GM06990 (cell line): Measurements from ENCODE around the gene LNX2.

ENCODE experiments used
- DNase-seq: peaks from one replicate; pipeline ENCODE4 v3.0.0-alpha.2; 2011; ENCODE audit not compliant: insufficient read length; ENCODE audit errors: extremely low read depth
- H3K27me3 ChIP-seq: replicated peaks from 2 replicates; pipeline ENCODE4 v1.6.0; 2011; ENCODE audit warnings: low read length; ENCODE audit not compliant: control insufficient read depth, insufficient read depth
- H3K36me3 ChIP-seq: 2 replicates; pipeline ENCODE4 v1.5.1; 2011; ENCODE audit warnings: low read length; ENCODE audit not compliant: control insufficient read depth, insufficient read depth
- H3K4me3 ChIP-seq: replicated peaks from 2 replicates; pipeline ENCODE4 v1.5.1; 2011; ENCODE audit warnings: low read depth, mild to moderate bottlenecking, control low read depth, low read length
- TF ChIP-seq, protein P1 (sequence below): IDR thresholded peaks from 2 replicates; pipeline ENCODE4 v1.5.1; 2011; ENCODE audit warnings: low read length, control low read depth, mild to moderate bottlenecking, inconsistent platforms; ENCODE audit not compliant: insufficient read depth, poor library complexity, severe bottlenecking

LNX2 gene

DNA sequence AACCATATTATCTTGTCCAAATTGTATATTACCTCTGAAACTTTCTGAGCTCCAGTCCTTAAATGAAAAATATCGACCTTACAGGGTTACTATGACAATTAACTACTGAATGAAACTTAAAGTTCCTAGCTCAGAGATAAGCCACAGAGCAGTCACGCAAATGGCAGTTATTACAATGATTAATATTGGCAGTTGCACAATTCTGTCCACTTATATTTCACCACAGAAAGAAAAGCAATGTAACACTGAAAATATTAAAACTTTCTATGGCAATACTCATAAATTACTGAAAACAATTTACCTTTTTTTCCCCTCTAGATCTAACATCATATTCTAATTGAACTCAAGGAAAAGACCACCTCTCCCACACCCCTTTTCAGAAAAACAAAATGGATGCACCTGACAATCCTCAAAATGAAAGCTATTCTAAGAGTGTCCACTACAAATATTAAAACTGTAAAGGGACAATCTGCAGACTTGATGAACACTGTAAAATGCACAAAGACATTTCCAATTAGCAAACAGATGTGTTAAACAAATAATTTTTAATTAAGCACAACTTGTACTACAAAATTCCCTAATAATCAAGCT lies 14.6 kb downstream of the LNX2 start:
- TF ChIP-seq, protein P1, sequence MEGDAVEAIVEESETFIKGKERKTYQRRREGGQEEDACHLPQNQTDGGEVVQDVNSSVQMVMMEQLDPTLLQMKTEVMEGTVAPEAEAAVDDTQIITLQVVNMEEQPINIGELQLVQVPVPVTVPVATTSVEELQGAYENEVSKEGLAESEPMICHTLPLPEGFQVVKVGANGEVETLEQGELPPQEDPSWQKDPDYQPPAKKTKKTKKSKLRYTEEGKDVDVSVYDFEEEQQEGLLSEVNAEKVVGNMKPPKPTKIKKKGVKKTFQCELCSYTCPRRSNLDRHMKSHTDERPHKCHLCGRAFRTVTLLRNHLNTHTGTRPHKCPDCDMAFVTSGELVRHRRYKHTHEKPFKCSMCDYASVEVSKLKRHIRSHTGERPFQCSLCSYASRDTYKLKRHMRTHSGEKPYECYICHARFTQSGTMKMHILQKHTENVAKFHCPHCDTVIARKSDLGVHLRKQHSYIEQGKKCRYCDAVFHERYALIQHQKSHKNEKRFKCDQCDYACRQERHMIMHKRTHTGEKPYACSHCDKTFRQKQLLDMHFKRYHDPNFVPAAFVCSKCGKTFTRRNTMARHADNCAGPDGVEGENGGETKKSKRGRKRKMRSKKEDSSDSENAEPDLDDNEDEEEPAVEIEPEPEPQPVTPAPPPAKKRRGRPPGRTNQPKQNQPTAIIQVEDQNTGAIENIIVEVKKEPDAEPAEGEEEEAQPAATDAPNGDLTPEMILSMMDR = no peak
- no peaks in the 10 kb centered on the region for H3K36me3 ChIP-seq
- no peak overlapping the region for H3K4me3 ChIP-seq
- no peaks in the 10 kb centered on the region for H3K27me3 ChIP-seq
- DNase-seq = no peak

DNA sequence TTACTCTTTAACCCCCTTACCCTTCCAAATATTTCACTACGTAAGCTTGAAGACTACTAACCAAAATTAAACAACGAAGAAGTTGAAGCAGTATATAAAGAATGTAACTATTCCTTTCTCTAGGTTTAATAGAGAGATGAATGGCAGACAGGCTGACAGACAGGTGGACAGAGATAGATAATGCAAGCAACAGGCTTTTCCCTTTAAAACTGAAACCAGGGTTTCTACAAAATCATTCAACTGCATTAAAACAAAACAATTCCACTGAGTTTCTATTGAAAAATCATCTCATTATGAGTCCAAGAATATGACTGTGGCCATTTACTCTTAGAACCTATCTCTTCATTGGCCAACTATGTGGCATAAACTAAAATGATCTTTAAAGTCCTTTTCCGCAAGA lies 15.2 kb downstream of the LNX2 start:
- no peaks in the 10 kb centered on the region for H3K27me3 ChIP-seq
- no peak for DNase-seq
- no peak overlapping the region for H3K4me3 ChIP-seq
- TF ChIP-seq, protein P1 = no peak
- H3K36me3 ChIP-seq = no peaks in the 10 kb centered on the region

DNA sequence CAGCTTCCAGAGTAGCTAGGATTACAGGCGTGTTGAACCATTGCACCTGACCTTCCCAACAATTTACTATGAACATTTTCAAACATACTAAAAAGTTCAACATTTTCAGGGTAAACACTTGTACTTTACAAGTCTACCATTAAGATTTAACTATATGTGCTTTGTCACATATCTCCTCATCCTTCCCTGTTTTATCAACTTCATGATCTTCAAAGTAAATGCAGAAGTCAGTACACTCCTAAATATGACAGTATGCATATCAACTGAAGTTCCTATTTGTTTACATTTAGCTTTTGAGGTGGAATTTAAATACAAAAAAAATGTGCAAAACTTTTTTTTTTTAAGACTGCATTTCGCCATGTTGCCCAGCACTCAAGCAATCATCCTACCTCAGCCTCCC lies 18.5 kb downstream of the LNX2 start:
- Histone ChIP-seq H3K4me3 (no peak overlapping the region), H3K27me3 (no peaks in the 10 kb centered on the region), H3K36me3 (no peaks in the 10 kb centered on the region)
- DNase-seq = no peak
- TF ChIP-seq, protein P1 = no peak

DNA sequence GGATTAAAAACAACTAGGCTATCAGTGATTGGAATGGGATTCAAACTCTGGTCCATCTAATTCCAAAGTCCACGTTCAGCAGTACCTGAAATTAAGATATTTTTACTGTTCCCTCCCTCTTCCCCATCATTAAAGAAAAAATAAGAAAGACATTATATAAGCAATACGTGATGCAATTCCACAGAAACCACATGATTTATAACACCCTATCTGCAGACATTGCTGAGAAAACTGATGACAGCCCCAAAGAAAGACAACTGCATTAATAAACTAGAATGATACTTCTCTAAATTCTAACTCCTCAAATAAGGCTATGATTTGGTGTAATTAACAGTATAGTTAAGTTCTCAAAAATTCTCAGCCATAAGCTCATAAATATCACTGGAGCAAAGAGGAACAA lies 19.1 kb downstream of the LNX2 start:
- Histone ChIP-seq H3K4me3 (no peak overlapping the region), H3K36me3 (no peaks in the 10 kb centered on the region), H3K27me3 (no peaks in the 10 kb centered on the region)
- TF ChIP-seq, protein P1 = no peak
- DNase-seq = no peak

DNA sequence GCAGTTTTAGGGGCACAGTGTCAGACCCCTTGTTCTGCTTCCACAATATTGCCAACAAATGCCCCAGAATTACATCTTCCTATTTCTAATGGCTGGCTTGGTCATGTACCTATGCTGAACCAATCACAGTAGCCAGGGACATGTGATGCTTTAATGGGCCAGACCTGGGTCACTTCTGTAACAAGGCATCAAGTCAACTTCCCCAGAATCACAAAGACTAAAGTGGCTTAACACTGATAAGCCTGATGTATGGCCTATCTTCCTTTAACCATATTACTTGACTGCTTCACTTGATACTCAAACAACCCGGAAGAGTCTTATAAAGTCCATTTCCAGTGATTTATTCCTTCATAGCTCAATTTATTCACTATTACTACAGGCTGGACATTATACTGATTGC lies 19.6 kb downstream of the LNX2 start:
- TF ChIP-seq, protein P1 = no peak
- no peaks in the 10 kb centered on the region for H3K27me3 ChIP-seq

More for the DNA sequence above, 19.6 kb downstream of the LNX2 start:
- DNase-seq = no peak
- Histone ChIP-seq H3K36me3 (no peaks in the 10 kb centered on the region), H3K4me3 (no peak overlapping the region)
